SK-N-SH (cell line): ENCODE measurements around the gene TBKBP1. TPM values are rescaled to one million over a fixed set of nuclear protein-coding genes. Genes with fewer than 3 reads are reported as not detected.

Experiments used
- CTCF ChIA-PET: fragments of 300-600, 350-600 bp; formaldehyde crosslinking; extraction: SDS; loops from one replicate; lab custom pipeline; 2021; lab: Yijun Ruan, JAX
- POLR2A ChIA-PET: fragments of 350-600 bp; sonication (Branson Sonifier 250); formaldehyde crosslinking; extraction: SDS; loops from one replicate; lab custom pipeline; 2020; ENCODE audit warnings: antibody characterized with exemption, inconsistent platforms; lab: Yijun Ruan, JAX
- DNase-seq: peaks from one replicate; pipeline ENCODE4 v3.0.0; 2012
- H2AFZ ChIP-seq: fragments of 200-600 bp; sonication (generic); 2 replicates; pipeline ENCODE4 v1.8.1; 2016; ENCODE audit warnings: antibody characterized with exemption, mild to moderate bottlenecking, low read depth
- H3F3A ChIP-seq: fragments of 200-600 bp; sonication (generic); replicated peaks from 2 replicates; pipeline ENCODE3; 2016; ENCODE audit warnings: antibody characterized with exemption, mild to moderate bottlenecking; ENCODE audit not compliant: insufficient read depth
- H3K27ac ChIP-seq, 2 experiments: fragments of 200-500 bp in 1 of 2; fragments of 200-600 bp in 1 of 2; sonication (Bioruptor generic) in 1 of 2; sonication (generic), shearing (Covaris generic) in 1 of 2; 2 replicates each; pipeline versions ENCODE4 v1.5.1 to v1.6.1; 2014 to 2016; ENCODE audit warnings: low read depth in 2 of 2, inconsistent platforms in 1 of 2, low read length in 1 of 2, mild to moderate bottlenecking in 1 of 2, mixed read lengths in 1 of 2
- H3K27me3 ChIP-seq: fragments of 200-600 bp; sonication (generic), shearing (Covaris generic); 2 replicates; pipeline ENCODE4 v1.6.1; 2016; ENCODE audit warnings: mixed run types; ENCODE audit not compliant: insufficient read depth
- H3K36me3 ChIP-seq, 2 experiments: fragments of 200-500 bp in 1 of 2; fragments of 200-600 bp in 1 of 2; sonication (Bioruptor generic) in 1 of 2; sonication (generic) in 1 of 2; replicated peaks in 1 of 2; 2 replicates each; pipeline versions ENCODE3 to v1.5.1; 2014 to 2016; ENCODE audit warnings: low read length in 1 of 2, mild to moderate bottlenecking in 1 of 2; ENCODE audit not compliant: insufficient read depth in 2 of 2, control insufficient read depth in 1 of 2
- H3K4me1 ChIP-seq, 2 experiments: fragments of 200-500 bp in 1 of 2; fragments of 200-600 bp in 1 of 2; sonication (Bioruptor generic) in 1 of 2; sonication (generic), shearing (Covaris generic) in 1 of 2; 2 replicates each; pipeline versions ENCODE4 v1.5.1 to v1.6.1; 2014 to 2016; ENCODE audit warnings: low read depth in 1 of 2, low read length in 1 of 2, mixed run types in 1 of 2; ENCODE audit not compliant: insufficient read depth in 2 of 2, control insufficient read depth in 1 of 2
- H3K4me2 ChIP-seq: fragments of 200-600 bp; sonication (generic), shearing (Covaris generic); 2 replicates; pipeline ENCODE4 v1.6.1; 2017; ENCODE audit warnings: mixed run types
- H3K4me3 ChIP-seq, 2 experiments: fragments of 200-500 bp in 1 of 2; fragments of 200-600 bp in 1 of 2; sonication (Bioruptor generic) in 1 of 2; sonication (generic), shearing (Covaris generic) in 1 of 2; 2 replicates each; pipeline versions ENCODE4 v1.5.1 to v1.8.1; 2014 to 2016; ENCODE audit warnings: low read depth in 2 of 2, inconsistent platforms in 1 of 2, low read length in 1 of 2, mild to moderate bottlenecking in 1 of 2, mixed read lengths in 1 of 2, moderate library complexity in 1 of 2
- H3K79me2 ChIP-seq: fragments of 200-600 bp; sonication (generic); 2 replicates; pipeline ENCODE4 v1.8.1; 2017; ENCODE audit warnings: mild to moderate bottlenecking; ENCODE audit not compliant: insufficient read depth
- H3K9ac ChIP-seq: fragments of 200-600 bp; sonication (generic); 2 replicates; pipeline ENCODE4 v1.6.1; 2017; ENCODE audit warnings: mixed run types
- H3K9me2 ChIP-seq: fragments of 200-600 bp; sonication (generic); 2 replicates; pipeline ENCODE4 v1.6.1; 2017; ENCODE audit warnings: mixed run types
- H3K9me3 ChIP-seq: fragments of 200-600 bp; sonication (generic); 2 replicates; pipeline ENCODE4 v1.6.1; 2017; ENCODE audit warnings: mixed run types, mild to moderate bottlenecking, moderate library complexity
- H4K20me1 ChIP-seq: fragments of 200-600 bp; sonication (generic); 2 replicates; pipeline ENCODE4 v1.6.1; 2017; ENCODE audit warnings: mild to moderate bottlenecking, mixed run types; ENCODE audit not compliant: insufficient read depth
- CHD2 ChIP-seq: fragments of 150-350 bp; IDR thresholded peaks from 2 replicates; pipeline ENCODE4 v1.6.1; 2018; ENCODE audit warnings: low read length; ENCODE audit not compliant: partially characterized antibody
- CTCF ChIP-seq: fragments of 200-600 bp; sonication (generic); IDR thresholded peaks from 2 replicates; pipeline ENCODE4 v1.6.1; 2017; ENCODE audit warnings: antibody characterized with exemption, mild to moderate bottlenecking, moderate library complexity
- FOSL2 ChIP-seq: IDR thresholded peaks from 2 replicates; pipeline ENCODE4 v1.4.0; 2012; ENCODE audit warnings: low read depth, mild to moderate bottlenecking, moderate library complexity, borderline replicate concordance
- FOXM1 ChIP-seq: IDR thresholded peaks from 2 replicates; pipeline ENCODE4 v1.4.0; 2012; ENCODE audit warnings: low read depth, mild to moderate bottlenecking
- GATA2 ChIP-seq: sonication (generic); formaldehyde crosslinking; IDR thresholded peaks from 2 replicates; pipeline ENCODE4 v1.5.0; 2020; ENCODE audit warnings: mild to moderate bottlenecking, missing genetic modification reagents
- JUND ChIP-seq: IDR thresholded peaks from 2 replicates; pipeline ENCODE4 v1.4.0; 2012
- NFIC ChIP-seq: IDR thresholded peaks from 2 replicates; pipeline ENCODE4 v1.4.0; 2012; ENCODE audit warnings: borderline replicate concordance
- PBX3 ChIP-seq: IDR thresholded peaks from 2 replicates; pipeline ENCODE4; 2012
- POLR2AphosphoS5 ChIP-seq: IDR thresholded peaks from 2 replicates; pipeline ENCODE4 v1.6.1; 2012; ENCODE audit warnings: low read depth, low read length
- RAD21 ChIP-seq: IDR thresholded peaks from 2 replicates; pipeline ENCODE4 v1.6.1; 2012; ENCODE audit warnings: mild to moderate bottlenecking, low read length
- REST ChIP-seq: IDR thresholded peaks from 2 replicates; pipeline ENCODE4 v1.6.1; 2012; ENCODE audit warnings: mild to moderate bottlenecking, low read depth, low read length, moderate library complexity
- USF2 ChIP-seq: fragments of 150-350 bp; IDR thresholded peaks from 2 replicates; pipeline ENCODE4 v1.6.1; 2017; ENCODE audit warnings: antibody characterized with exemption, low read length, low read depth, borderline replicate concordance
- ZBTB33 ChIP-seq: IDR thresholded peaks from 2 replicates; pipeline ENCODE4 v1.4.0; 2012; ENCODE audit warnings: low read depth, borderline replicate concordance
- WGBS: methylation state at CpG from one replicate; pipeline ENCODE4 v1.1.6; 2017; ENCODE audit warnings: low lambda C conversion rate; 5-methylcytosine and 5-hydroxymethylcytosine counted together
- polyA plus RNA-seq, 3 experiments: library from polyadenylated mRNA; depleted of rRNA; stranded (reverse); fragments of >200 nt; gene quantifications; 2 replicates each; pipeline ENCODE4 v1.2.3, GENCODE V29; 2012

TBKBP1 gene
- polyA plus RNA-seq, 1 of the 3 experiments (the other 2 are of a cell fraction): 14.4 TPM

- Histone ChIP-seq H3K36me3 (peaks cover 12 to 17% of the 10 kb centered on the region in 2 experiments), H3K9me2 (no peaks in the 10 kb centered on the region), H3K27ac (no peak overlapping the region), H3K27me3 (no peaks in the 10 kb centered on the region), H3K4me1 (peaks cover 14 to 23% of the 10 kb centered on the region in 2 experiments; a peak in 3 of 4 replicates), H3K4me2 (no peak overlapping the region), H3F3A (peaks cover 17% of the 10 kb centered on the region), H3K4me3 (no peak overlapping the region), H3K79me2 (no peaks in the 10 kb centered on the region), H3K9ac (no peak overlapping the region), H3K9me3 (no peaks in the 10 kb centered on the region), H4K20me1 (peaks cover 7% of the 10 kb centered on the region; the same call in 1 of the 2 replicates), H2AFZ (no peak overlapping the region)
- WGBS: 93% methylated on average over 11 of the region's 11 CpGs
- POLR2A ChIA-PET: no interaction called here
- CTCF ChIA-PET: interaction anchor here (0.7 to 11.3 kb wide), 11 partner anchors 10 to 118 kb away, joined by 3 to 211 read pairs (median 36); partner anchors contain the start of gene TBX21
- TF ChIP-seq REST (0 out of 2 replicates have a peak, but pooled peaks have one; percentile 19), PBX3 (no peak), USF2 (no peak)
- no peak for DNase-seq
Observed at GRCh38 chr17:47696717-47697642, 3.0 kb downstream of the TBKBP1 start.

GRCh38 chr17:47697906-47698711, 4.1 kb downstream of the TBKBP1 start:
- H3K79me2 ChIP-seq: no peaks in the 10 kb centered on the region
- H3F3A ChIP-seq: peaks cover 12% of the 10 kb centered on the region
- H2AFZ ChIP-seq: no peak overlapping the region
- no peak overlapping the region for H3K4me3 ChIP-seq
- peak; percentile 22 for DNase-seq
- H3K9me2 ChIP-seq: no peaks in the 10 kb centered on the region
- no peak overlapping the region for H3K9ac ChIP-seq
- 70% methylated on average over 9 of the region's 9 CpGs for WGBS
- H3K4me1 ChIP-seq: peaks cover 8 to 12% of the 10 kb centered on the region in 2 experiments; a peak in 3 of 4 replicates
- H3K4me2 ChIP-seq: no peak overlapping the region
- peaks cover 12 to 17% of the 10 kb centered on the region in 2 experiments for H3K36me3 ChIP-seq
- H3K27ac ChIP-seq: no peak overlapping the region
- no peaks in the 10 kb centered on the region for H3K27me3 ChIP-seq
- CTCF ChIA-PET: interaction anchor here (0.6 to 11.3 kb wide), 29 partner anchors 9 to 297 kb away, joined by 3 to 211 read pairs (median 4); partner anchors contain the start of gene TBX21
- POLR2A ChIA-PET: no interaction called here
- H4K20me1 ChIP-seq: peaks cover 7% of the 10 kb centered on the region; the same call in 1 of the 2 replicates
- H3K9me3 ChIP-seq: no peaks in the 10 kb centered on the region
- no peak for TF ChIP-seq CHD2
- no peak for TF ChIP-seq GATA2 (CRISPR knock-in tag)
- TF ChIP-seq NFIC: no peak
- no peak for TF ChIP-seq FOXM1
- no peak for TF ChIP-seq POLR2AphosphoS5
- no peak for TF ChIP-seq RAD21
- no peak for TF ChIP-seq FOSL2
- no peak for TF ChIP-seq ZBTB33
- no peak for TF ChIP-seq CTCF
- TF ChIP-seq JUND: no peak
